Measurements from ENCODE around the gene TPH1.

GRCh38 chr11:18011633-18012032 lies 34.4 kb downstream of the TPH1 start:
- no peak for TF ChIP-seq REST (IDR thresholded peaks at IDR 0.05; ENCODE audit: borderline replicate concordance)
- TF ChIP-seq EZH2 (IDR thresholded peaks at IDR 0.05; ENCODE audit: borderline replicate concordance, insufficient read depth, low read length, poor library complexity, severe bottlenecking), result no peak
- TF ChIP-seq CTCF (IDR thresholded peaks at IDR 0.05; ENCODE audit: poor library complexity, severe bottlenecking), result no peak
- TF ChIP-seq TAF1 (IDR thresholded peaks at IDR 0.05; ENCODE audit: low read depth), result no peak
- no peak for TF ChIP-seq MXI1 (conservative IDR thresholded peaks at IDR 0.05; ENCODE audit: poor library complexity, severe bottlenecking)
- no peak for TF ChIP-seq RAD21 (conservative IDR thresholded peaks at IDR 0.05)
- no peak for TF ChIP-seq EP300 (conservative IDR thresholded peaks at IDR 0.05; ENCODE audit: poor library complexity, severe bottlenecking)
- TF ChIP-seq POLR2AphosphoS5 (IDR thresholded peaks at IDR 0.05), result no peak
- no peak for TF ChIP-seq SMC3 (conservative IDR thresholded peaks at IDR 0.05; ENCODE audit: poor library complexity)

All from neural cell (in vitro differentiated cells).